ENCODE data around the gene KIAA1217. TPM values are rescaled to one million over a fixed set of nuclear protein-coding genes. Genes with fewer than 3 reads are reported as not detected.

The KIAA1217 gene
- polyA plus RNA-seq, 1 of the 3 experiments (the other 2 are of a cell fraction), result 7.2 TPM

DNA sequence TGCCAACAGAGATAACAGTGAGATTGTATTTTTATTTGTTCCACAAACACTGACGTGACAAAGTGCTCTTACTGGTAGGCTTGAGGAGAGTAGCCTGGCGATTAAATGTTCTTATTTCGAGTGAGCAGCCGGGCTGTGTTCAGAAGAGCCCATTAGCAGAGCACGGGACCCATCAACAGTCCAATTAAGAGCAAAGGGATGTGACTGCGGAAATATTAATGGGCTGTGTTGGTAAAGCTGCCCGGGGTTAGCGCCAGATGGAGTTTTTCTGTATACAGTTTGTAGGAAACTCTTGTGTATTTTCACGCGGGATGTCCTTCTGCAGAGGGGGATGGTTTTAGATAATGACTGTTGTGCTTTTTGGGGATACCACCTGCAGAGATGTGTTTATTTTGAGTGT is 104.3 kb downstream of the KIAA1217 start (continued):
- no peak for TF ChIP-seq USF2 (IDR thresholded peaks at IDR 0.05; ENCODE audit: borderline replicate concordance, low read depth, low read length)
- TF ChIP-seq, protein P1, sequence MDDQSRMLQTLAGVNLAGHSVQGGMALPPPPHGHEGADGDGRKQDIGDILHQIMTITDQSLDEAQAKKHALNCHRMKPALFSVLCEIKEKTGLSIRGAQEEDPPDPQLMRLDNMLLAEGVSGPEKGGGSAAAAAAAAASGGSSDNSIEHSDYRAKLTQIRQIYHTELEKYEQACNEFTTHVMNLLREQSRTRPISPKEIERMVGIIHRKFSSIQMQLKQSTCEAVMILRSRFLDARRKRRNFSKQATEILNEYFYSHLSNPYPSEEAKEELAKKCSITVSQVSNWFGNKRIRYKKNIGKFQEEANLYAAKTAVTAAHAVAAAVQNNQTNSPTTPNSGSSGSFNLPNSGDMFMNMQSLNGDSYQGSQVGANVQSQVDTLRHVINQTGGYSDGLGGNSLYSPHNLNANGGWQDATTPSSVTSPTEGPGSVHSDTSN (IDR thresholded peaks at IDR 0.05), result no peak
- no peak for TF ChIP-seq NFIC (IDR thresholded peaks at IDR 0.05; ENCODE audit: borderline replicate concordance)
- TF ChIP-seq FOXJ3 (CRISPR knock-in tag; IDR thresholded peaks at IDR 0.05), result no peak
- no peak for TF ChIP-seq MAX (IDR thresholded peaks at IDR 0.05; ENCODE audit: low read depth)

- H3K27me3 ChIP-seq (ENCODE audit: insufficient read depth), result no peaks in the 10 kb centered on the region
- no peaks in the 10 kb centered on the region for H3K9me2 ChIP-seq
- no peak for DNase-seq
- ChIA-PET CTCF (no interaction called here), POLR2A (no interaction called here)
- TF ChIP-seq TAF1 (IDR thresholded peaks at IDR 0.05; ENCODE audit: borderline replicate concordance, low read depth, low read length) (no peak), ZBTB33 (IDR thresholded peaks at IDR 0.05; ENCODE audit: borderline replicate concordance, low read depth) (no peak), NFIC (IDR thresholded peaks at IDR 0.05; ENCODE audit: borderline replicate concordance) (no peak), SMC3 (IDR thresholded peaks at IDR 0.05; ENCODE audit: low read depth, low read length) (no peak), GATA2 (CRISPR knock-in tag; IDR thresholded peaks at IDR 0.05) (no peak), GABPA (IDR thresholded peaks at IDR 0.05; ENCODE audit: low read depth) (no peak), RAD21 (IDR thresholded peaks at IDR 0.05; ENCODE audit: low read length) (no peak), CHD2 (IDR thresholded peaks at IDR 0.05; ENCODE audit: low read length, partially characterized antibody) (no peak), CTCF (IDR thresholded peaks at IDR 0.05) (no peak), TEAD4 (IDR thresholded peaks at IDR 0.05; ENCODE audit: borderline replicate concordance, insufficient read depth) (no peak), RXRA (IDR thresholded peaks at IDR 0.05; ENCODE audit: borderline replicate concordance, low read depth) (no peak), FOXJ3 (CRISPR knock-in tag; IDR thresholded peaks at IDR 0.05) (no peak), ELF1 (IDR thresholded peaks at IDR 0.05) (no peak), USF2 (IDR thresholded peaks at IDR 0.05; ENCODE audit: borderline replicate concordance, low read depth, low read length) (no peak), MEF2A (IDR thresholded peaks at IDR 0.05; ENCODE audit: borderline replicate concordance, low read depth) (no peak), MAX (IDR thresholded peaks at IDR 0.05; ENCODE audit: low read depth) (no peak), MXI1 (IDR thresholded peaks at IDR 0.05; ENCODE audit: low read depth, low read length) (no peak)
- TF ChIP-seq, protein P2, sequence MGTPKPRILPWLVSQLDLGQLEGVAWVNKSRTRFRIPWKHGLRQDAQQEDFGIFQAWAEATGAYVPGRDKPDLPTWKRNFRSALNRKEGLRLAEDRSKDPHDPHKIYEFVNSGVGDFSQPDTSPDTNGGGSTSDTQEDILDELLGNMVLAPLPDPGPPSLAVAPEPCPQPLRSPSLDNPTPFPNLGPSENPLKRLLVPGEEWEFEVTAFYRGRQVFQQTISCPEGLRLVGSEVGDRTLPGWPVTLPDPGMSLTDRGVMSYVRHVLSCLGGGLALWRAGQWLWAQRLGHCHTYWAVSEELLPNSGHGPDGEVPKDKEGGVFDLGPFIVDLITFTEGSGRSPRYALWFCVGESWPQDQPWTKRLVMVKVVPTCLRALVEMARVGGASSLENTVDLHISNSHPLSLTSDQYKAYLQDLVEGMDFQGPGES (IDR thresholded peaks at IDR 0.05; ENCODE audit: low read depth, low read length), result no peak
- peaks cover 2 to 9% of the 10 kb centered on the region in 2 experiments; a peak in 2 of 4 replicates for H3K4me1 ChIP-seq (ENCODE audit: control insufficient read depth in 1 of 2, insufficient read depth in 2 of 2, low read depth in 1 of 2, low read length in 1 of 2)
- no peaks in the 10 kb centered on the region for H3F3A ChIP-seq (replicated peaks; ENCODE audit: insufficient read depth)
- no peak overlapping the region for H3K4me3 ChIP-seq (ENCODE audit: low read depth in 2 of 2, low read length in 1 of 2)
- no peaks in the 10 kb centered on the region for H3K9me3 ChIP-seq
- no peaks in the 10 kb centered on the region for H3K79me2 ChIP-seq (ENCODE audit: insufficient read depth)
- H4K20me1 ChIP-seq (ENCODE audit: insufficient read depth), result no peaks in the 10 kb centered on the region
- no peaks in the 10 kb centered on the region for H3K36me3 ChIP-seq (replicated peaks in 1 of 2; ENCODE audit: control insufficient read depth in 1 of 2, insufficient read depth in 2 of 2, low read length in 1 of 2)
- no peak overlapping the region for H2AFZ ChIP-seq (ENCODE audit: low read depth)
- H3K9ac ChIP-seq, result no peak overlapping the region
- no peak overlapping the region for H3K27ac ChIP-seq (ENCODE audit: low read depth in 2 of 2, low read length in 1 of 2)
- no peak overlapping the region for H3K4me2 ChIP-seq
- WGBS (ENCODE audit: low lambda C conversion rate), result 91% methylated on average over 7 of the region's 7 CpGs
These were observed 106.3 kb downstream of the KIAA1217 start for GRCh38 chr10:24315211-24315610.
